Measurements from ENCODE around the gene CH25H. TPM values are rescaled to one million over a fixed set of nuclear protein-coding genes. Genes with fewer than 3 reads are reported as not detected.

CH25H gene
- polyA plus RNA-seq, 1 donor (not counting 4 experiments of a cell fraction or from before 2014, with no cell fraction given): 0.37 TPM

DNA sequence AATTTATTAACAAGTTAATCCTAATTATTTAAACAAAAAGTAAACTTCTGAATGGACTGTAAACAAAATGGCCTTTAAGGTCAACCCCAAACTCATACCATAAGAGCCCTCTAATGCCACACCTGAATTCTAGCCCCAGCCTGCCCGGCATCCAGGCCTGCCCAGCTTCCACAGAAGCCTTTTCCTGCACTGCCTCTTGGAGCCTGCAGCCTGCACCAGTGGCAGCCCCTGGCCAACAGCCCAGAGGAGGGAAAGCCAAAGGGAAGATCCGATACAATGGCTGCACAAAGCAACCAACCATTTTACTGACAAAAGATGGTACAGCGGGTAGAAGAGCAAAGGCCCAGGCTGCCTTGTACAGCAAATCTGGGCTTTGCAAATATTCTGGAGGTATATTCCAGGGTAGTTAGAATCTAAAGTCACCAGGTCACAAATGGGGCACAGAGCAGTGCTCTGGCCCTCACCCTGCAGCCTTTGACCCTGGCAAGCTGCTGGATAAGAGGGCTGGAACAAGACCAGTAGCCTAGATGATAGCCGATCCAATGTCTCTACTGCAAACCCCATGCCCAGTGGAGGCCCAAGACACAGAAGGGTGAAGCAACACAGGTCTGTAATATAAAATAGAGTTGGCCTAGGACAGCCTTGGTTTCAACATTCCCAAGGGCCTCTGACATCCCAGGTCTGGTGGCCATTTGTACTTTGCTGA is 12.5 kb upstream of the CH25H start:
- H2AFZ ChIP-seq (ENCODE audit: control insufficient read depth, low read length): no peak overlapping the region
- H4K20me1 ChIP-seq (ENCODE audit: control insufficient read depth, extremely low read depth, insufficient read depth, low read length): no peaks in the 10 kb centered on the region
- H3K27me3 ChIP-seq (ENCODE audit: control insufficient read depth, extremely low read depth, insufficient read depth, low read length): no peaks in the 10 kb centered on the region
- DNase-seq (ENCODE audit: low read depth, low spot score): no peak
- H3K79me2 ChIP-seq (ENCODE audit: control insufficient read depth, insufficient read depth, low read length): no peaks in the 10 kb centered on the region
- H3K9me3 ChIP-seq (ENCODE audit: control insufficient read depth, low read depth, low read length): no peaks in the 10 kb centered on the region
- H3K4me1 ChIP-seq (ENCODE audit: control insufficient read depth, extremely low read depth, insufficient read depth, low read length): peaks cover 11% of the 10 kb centered on the region
- no peak for FAIRE-seq
- no peak overlapping the region for H3K4me3 ChIP-seq (ENCODE audit: control insufficient read depth in 2 of 3, extremely low read depth in 1 of 3, insufficient read depth in 2 of 3, low read depth in 1 of 3, low read length in 3 of 3)
- TF ChIP-seq CTCF (optimal IDR thresholded peaks at IDR 0.05 in 1 of 3, IDR thresholded peaks at IDR 0.05 in 1 of 3, conservative IDR thresholded peaks at IDR 0.05 in 1 of 3; ENCODE audit: extremely low read depth in 1 of 3, insufficient read depth in 2 of 3, low read length in 3 of 3): no peak
- no peak for TF ChIP-seq EZH2 (IDR thresholded peaks at IDR 0.05; ENCODE audit: low read length)
- no peak overlapping the region for H3K9ac ChIP-seq (ENCODE audit: control insufficient read depth, extremely low read depth, insufficient read depth, low read length)
- H3K9me1 ChIP-seq (ENCODE audit: control insufficient read depth, extremely low read depth, insufficient read depth, low read length): no peaks in the 10 kb centered on the region
- peaks cover 8 to 14% of the 10 kb centered on the region in 2 experiments for H3K36me3 ChIP-seq (ENCODE audit: control insufficient read depth in 2 of 2, extremely low read depth in 1 of 2, insufficient read depth in 2 of 2, low read length in 2 of 2)
- no peak overlapping the region for H3K27ac ChIP-seq (ENCODE audit: control insufficient read depth, insufficient read depth, low read length)
- dilution Hi-C loops (cut with MboI; ENCODE audit: extremely low pct_ligation_motif_present, low sequenced_read_pairs): loop anchor here (10.0 kb wide), 1 partner anchor 195 kb away; no protein-coding TSS in a partner anchor
- no peak overlapping the region for H3K4me2 ChIP-seq (ENCODE audit: control insufficient read depth, extremely low read depth, insufficient read depth, low read depth, low read length)

- H3K27ac ChIP-seq (ENCODE audit: control insufficient read depth, insufficient read depth, low read length): peak overlapping the region; percentile 17
- no peaks in the 10 kb centered on the region for H3K27me3 ChIP-seq (ENCODE audit: control insufficient read depth, extremely low read depth, insufficient read depth, low read length)
- H3K36me3 ChIP-seq (ENCODE audit: control insufficient read depth in 2 of 2, extremely low read depth in 1 of 2, insufficient read depth in 2 of 2, low read length in 2 of 2): peaks cover 8% of the 10 kb centered on the region in 2 experiments
- H3K9me3 ChIP-seq (ENCODE audit: control insufficient read depth, low read depth, low read length): no peaks in the 10 kb centered on the region
- TF ChIP-seq EZH2 (IDR thresholded peaks at IDR 0.05; ENCODE audit: low read length) (no peak), CTCF (optimal IDR thresholded peaks at IDR 0.05 in 1 of 3, IDR thresholded peaks at IDR 0.05 in 1 of 3, conservative IDR thresholded peaks at IDR 0.05 in 1 of 3; ENCODE audit: extremely low read depth in 1 of 3, insufficient read depth in 2 of 3, low read length in 3 of 3) (peak in 2 of 3 experiments; percentile 48 to 49)
- DNase-seq (ENCODE audit: low read depth, low spot score): no peak
- no peaks in the 10 kb centered on the region for H4K20me1 ChIP-seq (ENCODE audit: control insufficient read depth, extremely low read depth, insufficient read depth, low read length)
- peak overlapping the region; percentile 22 for H3K4me2 ChIP-seq (ENCODE audit: control insufficient read depth, extremely low read depth, insufficient read depth, low read depth, low read length)
- no peak overlapping the region for H3K4me3 ChIP-seq (ENCODE audit: control insufficient read depth in 2 of 3, extremely low read depth in 1 of 3, insufficient read depth in 2 of 3, low read depth in 1 of 3, low read length in 3 of 3)
- no peaks in the 10 kb centered on the region for H3K79me2 ChIP-seq (ENCODE audit: control insufficient read depth, insufficient read depth, low read length)
- H3K9me1 ChIP-seq (ENCODE audit: control insufficient read depth, extremely low read depth, insufficient read depth, low read length): no peaks in the 10 kb centered on the region
- peak; percentile 41 for FAIRE-seq
- peaks cover 11% of the 10 kb centered on the region for H3K4me1 ChIP-seq (ENCODE audit: control insufficient read depth, extremely low read depth, insufficient read depth, low read length)
- H3K9ac ChIP-seq (ENCODE audit: control insufficient read depth, extremely low read depth, insufficient read depth, low read length): no peak overlapping the region
- dilution Hi-C loops (cut with MboI; ENCODE audit: extremely low pct_ligation_motif_present, low sequenced_read_pairs): loop anchor here (10.0 kb wide), 1 partner anchor 193 kb away; no protein-coding TSS in a partner anchor
- H2AFZ ChIP-seq (ENCODE audit: control insufficient read depth, low read length): no peak overlapping the region
These were observed 10.2 kb upstream of the CH25H start for GRCh38 chr10:89217057-89217990.
